ENCODE results near the gene PMM1. TPM values are rescaled to one million over a fixed set of nuclear protein-coding genes. Genes with fewer than 3 reads are reported as not detected.

PMM1 gene
- total and polyA plus RNA-seq, 2 donors (not counting 3 experiments of a cell fraction or from before 2014, with no cell fraction given): 14.6 to 31.7 TPM

DNA sequence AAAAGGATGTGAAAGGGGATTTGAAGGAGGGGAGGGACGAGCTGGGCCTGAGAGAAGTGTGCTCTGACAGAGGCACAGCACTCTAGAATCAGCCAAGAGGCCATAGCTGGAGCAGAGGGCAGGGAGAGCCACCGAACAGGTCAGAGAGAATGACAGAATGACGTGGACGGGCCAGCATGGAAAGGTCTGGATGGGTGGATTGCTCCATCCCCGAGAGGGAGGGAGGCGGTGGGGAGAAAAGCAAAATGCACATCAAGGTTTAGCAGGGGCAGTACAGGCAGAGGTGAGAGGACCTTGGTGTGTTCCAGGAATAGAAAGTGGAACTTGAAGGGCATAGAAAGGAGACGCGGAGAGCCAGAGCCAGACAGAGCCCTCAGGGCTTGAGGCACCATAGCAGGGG lies 6.9 kb downstream of the PMM1 start:
- ChIA-PET POLR2A (no interaction called here), CTCF (no interaction called here)
- no peak overlapping the region for H3K4me2 ChIP-seq (ENCODE audit: insufficient read depth, low read length)
- no peak overlapping the region for H3K9ac ChIP-seq (replicated peaks; ENCODE audit: extremely low read depth, insufficient read depth, low read length)
- no peaks in the 10 kb centered on the region for H4K20me1 ChIP-seq (replicated peaks; ENCODE audit: control insufficient read depth, extremely low read depth, insufficient read depth, low read length)
- no peak for TF ChIP-seq MYC (IDR thresholded peaks at IDR 0.05; ENCODE audit: low read depth, low read length)
- no peak for TF ChIP-seq EZH2 (IDR thresholded peaks at IDR 0.05; ENCODE audit: borderline replicate concordance, low read depth, low read length, severe bottlenecking)
- TF ChIP-seq CTCF (IDR thresholded peaks at IDR 0.05; ENCODE audit: extremely low read depth in 1 of 2, insufficient read depth in 1 of 2, low read depth in 1 of 2, low read length in 2 of 2): no peak
- TF ChIP-seq GATA2 (IDR thresholded peaks at IDR 0.05; ENCODE audit: insufficient read depth, insufficient read length, low read depth, low read length): no peak
- TF ChIP-seq MAX (IDR thresholded peaks at IDR 0.05; ENCODE audit: insufficient read depth, insufficient read length): no peak
- TF ChIP-seq POLR2A (IDR thresholded peaks at IDR 0.05; ENCODE audit: low read depth, low read length): no peak
- no peak for TF ChIP-seq JUN (IDR thresholded peaks at IDR 0.05; ENCODE audit: borderline replicate concordance, insufficient read depth, insufficient read length, low read depth)
- TF ChIP-seq FOS (IDR thresholded peaks at IDR 0.05; ENCODE audit: borderline replicate concordance, insufficient read depth, low read length): no peak
- TF ChIP-seq POLR2AphosphoS5 (IDR thresholded peaks at IDR 0.05; ENCODE audit: insufficient read depth, low read depth, low read length): no peak
- no peak overlapping the region for H3K4me3 ChIP-seq (replicated peaks in 1 of 3; ENCODE audit: insufficient read depth in 1 of 3, low read depth in 1 of 3, low read length in 3 of 3)
- H3K9me3 ChIP-seq (replicated peaks; ENCODE audit: control insufficient read depth, insufficient read depth, low read length): no peaks in the 10 kb centered on the region
- H3K4me1 ChIP-seq (ENCODE audit: control insufficient read depth, extremely low read depth, insufficient read depth, low read length): no peaks in the 10 kb centered on the region
- no peak overlapping the region for H3K27ac ChIP-seq (ENCODE audit: insufficient read depth, low read depth, low read length)
- no peaks in the 10 kb centered on the region for H3K27me3 ChIP-seq (ENCODE audit: control insufficient read depth in 2 of 2, insufficient read depth in 2 of 2, low read length in 2 of 2)
- H3K9me1 ChIP-seq (replicated peaks; ENCODE audit: control insufficient read depth, extremely low read depth, insufficient read depth, low read length): no peaks in the 10 kb centered on the region
- FAIRE-seq: no peak
- no peak overlapping the region for H2AFZ ChIP-seq (ENCODE audit: low read depth, low read length)
- no peaks in the 10 kb centered on the region for H3K79me2 ChIP-seq (ENCODE audit: control insufficient read depth, insufficient read depth, low read length)
- no peak for DNase-seq (ENCODE audit: low read depth, low spot score)
- BruUV-seq (replicated peaks): no TSS peak
- intact Hi-C loops (cut with micrococcal nuclease) (no loop called here), dilution Hi-C loops (cut with MboI; ENCODE audit: extremely low pct_ligation_motif_present, low sequenced_read_pairs) (no loop called here)
- peaks cover 0 to 5% of the 10 kb centered on the region in 2 experiments for H3K36me3 ChIP-seq (ENCODE audit: control insufficient read depth in 2 of 2, extremely low read depth in 1 of 2, insufficient read depth in 2 of 2, low read length in 2 of 2)

Measured in endothelial cell of umbilical vein (primary cell).